ENCODE measurements around the gene CSGALNACT2.

Gene CSGALNACT2

DNA sequence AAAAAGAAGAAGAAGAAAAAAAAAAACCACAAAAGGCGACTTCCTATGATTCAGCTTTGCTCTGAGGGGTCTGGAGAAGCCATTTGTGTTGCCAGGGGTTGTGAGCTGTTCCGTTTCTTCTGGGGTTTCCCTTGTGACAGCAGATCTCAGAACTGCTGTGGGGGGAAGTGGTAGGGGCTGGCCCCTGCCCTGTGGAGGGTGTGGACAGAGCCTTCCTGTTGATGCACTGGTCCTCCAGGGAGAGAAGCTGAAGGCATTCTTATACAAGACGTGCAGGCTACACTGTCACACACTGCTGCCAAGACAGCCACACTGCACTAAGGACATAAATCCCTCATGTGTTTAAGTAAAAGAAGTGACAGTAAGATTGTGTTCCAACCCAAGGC lies 17.3 kb upstream of the CSGALNACT2 start:
- peak in 1 of 2 donors; percentile 22 for DNase-seq (ENCODE audit: low read depth in 2 of 2)
- no peak overlapping the region for H3K4me3 ChIP-seq (replicated peaks in 1 of 2; ENCODE audit: low read depth in 2 of 2, low read length in 2 of 2)
- TF ChIP-seq, protein P1, sequence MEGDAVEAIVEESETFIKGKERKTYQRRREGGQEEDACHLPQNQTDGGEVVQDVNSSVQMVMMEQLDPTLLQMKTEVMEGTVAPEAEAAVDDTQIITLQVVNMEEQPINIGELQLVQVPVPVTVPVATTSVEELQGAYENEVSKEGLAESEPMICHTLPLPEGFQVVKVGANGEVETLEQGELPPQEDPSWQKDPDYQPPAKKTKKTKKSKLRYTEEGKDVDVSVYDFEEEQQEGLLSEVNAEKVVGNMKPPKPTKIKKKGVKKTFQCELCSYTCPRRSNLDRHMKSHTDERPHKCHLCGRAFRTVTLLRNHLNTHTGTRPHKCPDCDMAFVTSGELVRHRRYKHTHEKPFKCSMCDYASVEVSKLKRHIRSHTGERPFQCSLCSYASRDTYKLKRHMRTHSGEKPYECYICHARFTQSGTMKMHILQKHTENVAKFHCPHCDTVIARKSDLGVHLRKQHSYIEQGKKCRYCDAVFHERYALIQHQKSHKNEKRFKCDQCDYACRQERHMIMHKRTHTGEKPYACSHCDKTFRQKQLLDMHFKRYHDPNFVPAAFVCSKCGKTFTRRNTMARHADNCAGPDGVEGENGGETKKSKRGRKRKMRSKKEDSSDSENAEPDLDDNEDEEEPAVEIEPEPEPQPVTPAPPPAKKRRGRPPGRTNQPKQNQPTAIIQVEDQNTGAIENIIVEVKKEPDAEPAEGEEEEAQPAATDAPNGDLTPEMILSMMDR (IDR thresholded peaks at IDR 0.05; ENCODE audit: low read depth, low read length) = no peak

- DNase-seq (ENCODE audit: low read depth in 2 of 2) = peak; percentile 30 to 60
- TF ChIP-seq, protein P1 (IDR thresholded peaks at IDR 0.05; ENCODE audit: low read depth, low read length) = no peak
- no peak overlapping the region for H3K4me3 ChIP-seq (replicated peaks in 1 of 2; ENCODE audit: low read depth in 2 of 2, low read length in 2 of 2)
These were observed 16.8 kb upstream of the CSGALNACT2 start for GRCh38 chr10:43121444-43121843.

DNA sequence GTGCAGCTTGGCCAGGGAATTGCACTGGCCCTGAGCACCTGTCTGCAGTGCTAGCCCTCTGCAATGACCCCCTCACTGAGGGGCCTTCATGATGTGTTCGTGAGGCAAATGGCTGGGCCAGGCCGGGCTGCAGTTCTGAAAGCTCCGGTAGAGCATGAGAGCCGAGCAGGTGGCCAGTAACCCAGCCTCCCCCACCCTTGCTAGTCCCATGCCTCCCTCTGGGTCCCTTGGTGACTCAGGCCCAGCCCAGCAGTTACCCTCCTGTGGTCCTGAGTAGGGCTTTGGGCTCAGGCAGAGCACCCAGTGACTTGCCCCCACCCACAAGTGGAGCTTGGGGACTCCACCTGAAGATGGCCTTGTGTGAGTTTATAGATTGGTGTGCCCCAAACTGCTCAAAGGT lies 16.1 kb upstream of the CSGALNACT2 start:
- H3K4me3 ChIP-seq (replicated peaks in 1 of 2; ENCODE audit: low read depth in 2 of 2, low read length in 2 of 2) = no peak overlapping the region
- TF ChIP-seq, protein P1 (IDR thresholded peaks at IDR 0.05; ENCODE audit: low read depth, low read length) = no peak
- no peak for DNase-seq (ENCODE audit: low read depth in 2 of 2)

DNA sequence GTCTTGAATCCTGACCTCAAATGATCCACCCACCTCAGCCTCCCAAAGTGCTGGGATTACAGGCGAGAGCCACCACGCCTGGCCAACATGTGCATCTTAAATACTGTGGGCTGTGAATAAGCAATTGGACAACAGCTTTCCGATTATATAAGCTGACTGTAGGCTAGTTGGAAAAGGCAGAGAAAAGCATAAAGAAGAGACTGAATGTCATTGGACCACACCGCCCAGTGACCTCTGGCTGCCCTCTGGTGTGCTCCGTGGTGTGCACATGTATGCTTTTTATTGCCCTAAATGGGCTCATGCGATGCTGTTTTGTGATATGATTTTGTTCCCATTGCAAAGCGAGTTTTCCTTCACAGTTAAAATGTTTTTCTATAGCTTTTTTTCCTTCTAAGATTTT lies 15.4 kb upstream of the CSGALNACT2 start:
- DNase-seq (ENCODE audit: low read depth in 2 of 2) = no peak
- TF ChIP-seq, protein P1 (IDR thresholded peaks at IDR 0.05; ENCODE audit: low read depth, low read length) = no peak
- H3K4me3 ChIP-seq (replicated peaks in 1 of 2; ENCODE audit: low read depth in 2 of 2, low read length in 2 of 2) = no peak overlapping the region

DNA sequence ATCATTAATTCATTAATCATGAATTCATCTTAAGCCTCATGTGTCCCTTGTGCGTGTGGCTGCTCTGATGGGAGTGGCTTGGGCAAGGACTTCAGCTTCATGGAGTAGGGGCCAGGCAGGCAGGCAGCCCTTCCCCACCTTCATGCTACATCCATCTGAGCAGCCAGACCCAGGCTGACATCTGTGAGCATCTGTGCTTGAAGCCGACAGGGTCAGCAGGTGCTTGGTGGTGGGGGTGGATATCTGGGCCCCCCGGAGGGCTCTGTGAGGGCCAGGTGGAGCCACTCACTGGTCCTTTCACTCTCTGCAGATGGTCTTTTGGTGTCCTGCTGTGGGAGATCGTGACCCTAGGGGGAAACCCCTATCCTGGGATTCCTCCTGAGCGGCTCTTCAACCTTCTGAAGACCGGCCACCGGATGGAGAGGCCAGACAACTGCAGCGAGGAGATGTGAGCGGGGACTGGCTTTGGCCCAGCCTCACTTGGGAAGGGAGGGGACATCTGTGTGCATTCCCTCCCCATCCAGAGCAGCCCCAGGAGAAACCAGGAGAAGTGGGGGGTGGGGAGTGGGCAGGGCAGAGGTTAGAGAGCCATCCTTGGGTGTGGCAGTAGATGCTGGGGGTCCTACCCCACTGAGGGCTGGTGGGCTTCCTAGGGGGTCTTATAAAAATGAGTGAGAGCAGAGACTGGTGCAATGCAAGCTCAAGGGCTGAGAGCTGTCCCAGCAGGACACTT lies 14.7 kb upstream of the CSGALNACT2 start:
- DNase-seq (ENCODE audit: low read depth in 2 of 2) = no peak
- no peak overlapping the region for H3K4me3 ChIP-seq (replicated peaks in 1 of 2; ENCODE audit: low read depth in 2 of 2, low read length in 2 of 2)
- TF ChIP-seq, protein P1 (IDR thresholded peaks at IDR 0.05; ENCODE audit: low read depth, low read length) = no peak

- TF ChIP-seq, protein P1 (IDR thresholded peaks at IDR 0.05; ENCODE audit: low read depth, low read length) = no peak
- no peak overlapping the region for H3K4me3 ChIP-seq (replicated peaks in 1 of 2; ENCODE audit: low read depth in 2 of 2, low read length in 2 of 2)
- DNase-seq (ENCODE audit: low read depth in 2 of 2) = no peak
These were observed 14.1 kb upstream of the CSGALNACT2 start for GRCh38 chr10:43124094-43124521.
